LHCN-M2 (cell line): ENCODE measurements around the gene RPL31. TPM values are rescaled to one million over a fixed set of nuclear protein-coding genes. Genes with fewer than 3 reads are reported as not detected.

ENCODE experiments used
- total RNA-seq: library from RNA; depleted of rRNA; stranded (reverse); fragments of >200 nt; gene quantifications from 2 replicates; pipeline ENCODE4 v1.2.3, GENCODE V29; 2014; rRNA removed

Gene RPL31
- total RNA-seq, 1 experiment from 2014 or later = 736 TPM

Other genes starting within 250 kb of the RPL31 start
- gene NPAS2, start 182.2 kb upstream of the RPL31 start, total RNA-seq = 12.4 and 13.0 TPM in 2 replicates
- gene TBC1D8, start 149.1 kb downstream of the RPL31 start, total RNA-seq = 7.1 and 11.5 TPM in 2 replicates